Stimulated activated CD4-positive, alpha-beta T cell treated with anti-CD3 and anti-CD28 coated beads, TNF-alpha, amount 100 ng/mL, for 4 hours (primary cell): Measurements from ENCODE around the gene FCHSD2.

ENCODE experiments used
- DNase-seq, 3 experiments: peaks; one replicate each; pipeline ENCODE4 v3.0.0-alpha.2; 2020; ENCODE audit warnings: low read depth in 3 of 3

The FCHSD2 gene

DNA sequence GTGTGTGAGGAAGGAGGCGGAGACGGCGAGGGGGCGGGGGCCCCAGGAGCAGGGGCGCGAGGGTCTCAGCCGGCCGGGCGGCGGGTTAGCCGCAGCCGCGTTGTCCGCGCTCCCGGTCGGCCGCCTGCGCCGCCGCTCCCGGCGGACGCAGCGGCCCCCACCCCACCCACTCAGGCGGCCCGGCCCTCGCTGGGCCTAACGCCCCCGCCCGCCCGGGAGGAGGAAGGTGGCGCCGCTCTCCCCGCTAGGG lies at the start of gene FCHSD2:
Gene FCHSD2 (minus strand): TSS at position 191 of the 250 bp plus-strand sequence. CDS start 441 bp downstream, outside the sequence.
- no peak for DNase-seq

DNA sequence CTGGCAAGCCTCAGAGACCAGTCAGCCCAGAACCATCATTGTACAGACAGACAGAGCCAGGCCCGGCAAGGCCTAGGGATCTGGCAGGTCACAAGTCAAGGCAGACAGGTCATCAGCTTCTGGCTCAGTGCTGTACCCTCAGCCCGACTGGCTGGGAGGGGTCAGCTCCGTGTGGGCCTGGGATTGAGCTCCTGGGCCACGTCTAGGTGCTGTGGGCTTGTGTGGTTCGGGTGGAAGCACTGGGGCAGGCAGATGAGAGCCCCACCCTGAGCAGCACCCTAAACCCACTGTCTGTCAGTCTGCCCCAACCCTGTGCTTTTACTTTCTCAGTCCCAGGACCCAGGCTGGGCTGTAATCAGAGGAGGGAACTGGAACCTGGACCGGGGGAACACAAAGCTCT lies 49.0 kb upstream of the FCHSD2 start:
- no peak for DNase-seq

DNA sequence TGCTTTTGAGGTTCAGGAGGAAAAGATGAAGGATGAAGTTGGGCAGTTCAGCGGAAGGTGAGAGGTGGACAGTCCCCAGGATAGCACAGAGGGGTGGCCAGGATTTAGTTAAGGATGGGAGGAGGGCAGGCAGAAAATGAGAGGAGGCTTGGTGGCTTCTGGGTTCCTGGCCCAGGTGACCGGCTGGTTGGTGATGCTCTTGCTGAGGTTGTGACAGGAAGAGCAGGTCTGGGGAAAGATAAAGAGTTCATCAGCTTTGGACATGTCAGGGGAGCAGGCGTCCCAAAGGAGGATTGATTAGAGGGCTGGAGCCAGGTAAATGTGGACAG lies 48.4 kb upstream of the FCHSD2 start:
- DNase-seq: no peak

DNA sequence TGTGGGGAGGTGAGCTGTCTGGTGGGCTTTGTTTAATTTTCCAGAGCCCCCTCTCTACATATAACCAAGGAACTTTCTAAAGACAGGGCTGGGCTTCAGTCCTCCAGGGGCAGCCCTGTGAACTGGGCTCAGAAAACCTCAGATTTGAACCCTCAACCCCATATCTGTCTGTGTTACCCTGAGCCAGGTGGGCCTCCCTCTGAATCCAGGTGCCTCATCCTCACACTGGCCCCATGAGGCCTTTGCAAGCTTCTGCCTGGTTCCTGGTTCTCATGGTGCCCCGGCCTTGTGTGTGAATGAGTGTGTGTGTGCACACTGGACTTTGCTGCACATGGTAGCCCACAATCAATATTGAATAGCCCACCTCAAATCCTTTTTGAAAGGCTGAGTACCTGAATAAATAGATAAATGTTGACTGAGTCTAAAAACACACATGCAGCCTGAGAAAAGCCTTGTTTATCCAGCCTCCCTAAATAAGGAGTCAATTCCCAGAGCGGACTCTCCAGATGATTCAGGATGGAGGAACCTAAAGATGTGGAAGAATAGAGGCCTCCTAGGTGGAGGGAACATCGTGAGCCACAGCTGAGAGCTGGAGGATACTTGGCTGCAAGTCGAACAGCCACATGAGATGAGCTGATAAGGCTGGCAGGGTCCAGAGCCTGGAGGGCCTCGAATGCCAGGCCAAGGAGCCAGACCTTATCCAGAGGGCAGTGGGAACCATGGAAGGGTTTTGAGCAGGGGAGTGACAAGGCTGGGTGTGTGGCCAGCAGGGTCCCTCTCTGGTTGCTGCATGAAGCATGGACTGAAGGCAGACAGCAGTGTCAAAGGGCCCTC lies 47.8 kb upstream of the FCHSD2 start:
- DNase-seq: no peak

DNA sequence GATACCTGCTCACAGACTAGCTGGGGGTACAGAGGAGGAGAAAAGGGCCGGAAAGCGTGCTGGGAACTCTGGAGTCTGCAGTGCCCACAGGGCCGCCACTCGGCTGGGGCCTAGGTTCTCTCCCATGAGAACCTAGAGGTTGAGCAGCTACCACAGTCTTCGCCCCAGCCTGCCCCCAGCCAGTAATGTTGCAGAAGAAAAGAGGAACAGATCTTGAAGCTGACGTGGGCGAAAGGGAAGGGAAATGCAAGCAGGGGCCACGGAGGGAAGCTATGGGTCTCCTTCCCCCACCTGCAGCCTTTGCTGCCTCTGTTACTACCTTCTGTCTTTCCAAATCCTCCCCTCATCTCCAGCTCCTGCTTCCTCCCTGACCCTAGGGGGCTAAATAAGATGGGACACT lies 47.2 kb upstream of the FCHSD2 start:
- DNase-seq: no peak

DNA sequence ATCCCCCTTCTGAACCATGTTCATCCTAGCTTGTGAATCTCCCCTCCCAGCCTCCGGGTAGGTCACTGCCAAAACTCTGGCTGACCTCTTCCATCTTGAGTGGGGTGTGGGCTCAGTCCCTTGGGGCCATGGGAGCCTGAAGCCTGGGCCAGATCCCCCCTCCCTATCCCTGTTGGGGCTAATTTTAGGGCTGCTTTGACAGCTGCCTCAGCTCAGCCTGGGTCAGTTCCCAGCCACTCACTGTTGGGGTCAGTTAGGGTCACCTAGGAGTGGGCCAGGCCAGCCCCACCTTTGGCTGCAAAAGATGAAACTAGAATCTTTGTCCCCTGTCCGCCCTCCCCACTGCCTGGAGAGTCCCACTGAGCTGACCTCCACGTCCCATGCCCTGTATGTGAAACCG lies 46.2 kb upstream of the FCHSD2 start:
- no peak for DNase-seq

DNA sequence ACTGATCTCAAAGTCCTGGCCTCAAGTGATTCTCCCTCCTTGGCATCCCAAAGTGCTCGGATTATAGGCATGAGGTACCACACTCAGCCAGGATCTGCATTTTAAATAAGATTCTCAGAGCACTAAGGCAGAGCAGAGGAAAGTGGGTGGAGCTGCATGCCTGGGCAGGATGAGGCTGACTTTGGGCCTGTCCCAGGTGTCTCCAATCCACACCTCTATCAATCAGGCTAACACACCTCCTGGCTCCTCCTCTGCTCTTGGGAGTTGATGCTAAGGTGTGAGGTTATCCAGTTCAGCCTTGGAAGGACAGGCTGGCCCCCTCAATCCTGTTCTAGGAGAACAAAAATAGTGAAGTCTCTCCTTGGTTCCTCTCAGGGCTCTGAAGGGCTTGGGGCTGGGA lies 45.7 kb upstream of the FCHSD2 start:
- no peak for DNase-seq

DNA sequence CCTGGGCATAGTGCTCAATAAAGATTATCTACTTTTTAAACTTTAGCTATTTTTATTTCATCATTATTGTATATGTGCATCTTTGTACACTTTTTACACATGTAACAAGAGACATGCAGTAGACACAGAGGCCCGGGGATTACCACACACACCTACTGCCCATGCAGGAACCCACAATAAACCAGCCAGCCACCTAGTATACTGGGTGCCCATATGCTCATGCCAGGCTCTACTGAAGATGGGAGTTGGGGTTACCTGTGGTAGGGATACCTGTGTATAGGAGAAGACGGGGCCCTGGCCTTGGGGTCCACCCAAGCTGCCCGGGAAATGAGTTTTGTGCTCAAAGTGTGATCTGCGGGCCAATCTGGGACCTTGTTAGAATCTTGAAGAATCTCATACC lies 44.8 kb upstream of the FCHSD2 start:
- DNase-seq: no peak

DNA sequence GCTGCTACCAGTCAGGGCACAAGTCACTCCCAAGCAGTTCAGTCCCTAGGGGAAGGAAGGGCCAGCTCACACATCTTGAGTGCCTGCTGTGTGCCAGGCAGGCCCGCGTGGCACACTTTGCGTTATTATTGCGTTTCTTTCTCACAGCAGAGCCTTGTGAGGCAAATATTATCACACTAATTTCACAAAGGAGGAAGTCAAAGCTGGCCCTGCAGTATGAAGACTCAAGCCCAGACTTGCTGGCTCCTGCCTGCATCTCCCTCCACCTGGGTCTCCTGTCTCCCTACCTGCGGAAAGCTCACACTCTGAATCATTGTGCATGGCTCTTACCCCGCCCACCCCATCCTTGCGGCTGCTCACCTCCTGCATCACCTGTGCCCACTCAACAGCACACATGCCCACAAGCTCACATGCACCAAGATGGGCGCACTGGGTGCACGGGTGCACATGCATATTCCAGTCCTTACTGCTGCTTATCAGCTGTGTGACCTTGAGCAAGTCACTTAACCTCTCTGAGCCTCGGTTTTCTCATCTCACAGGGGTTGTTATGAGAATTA lies 44.3 kb upstream of the FCHSD2 start:
- no peak for DNase-seq

DNA sequence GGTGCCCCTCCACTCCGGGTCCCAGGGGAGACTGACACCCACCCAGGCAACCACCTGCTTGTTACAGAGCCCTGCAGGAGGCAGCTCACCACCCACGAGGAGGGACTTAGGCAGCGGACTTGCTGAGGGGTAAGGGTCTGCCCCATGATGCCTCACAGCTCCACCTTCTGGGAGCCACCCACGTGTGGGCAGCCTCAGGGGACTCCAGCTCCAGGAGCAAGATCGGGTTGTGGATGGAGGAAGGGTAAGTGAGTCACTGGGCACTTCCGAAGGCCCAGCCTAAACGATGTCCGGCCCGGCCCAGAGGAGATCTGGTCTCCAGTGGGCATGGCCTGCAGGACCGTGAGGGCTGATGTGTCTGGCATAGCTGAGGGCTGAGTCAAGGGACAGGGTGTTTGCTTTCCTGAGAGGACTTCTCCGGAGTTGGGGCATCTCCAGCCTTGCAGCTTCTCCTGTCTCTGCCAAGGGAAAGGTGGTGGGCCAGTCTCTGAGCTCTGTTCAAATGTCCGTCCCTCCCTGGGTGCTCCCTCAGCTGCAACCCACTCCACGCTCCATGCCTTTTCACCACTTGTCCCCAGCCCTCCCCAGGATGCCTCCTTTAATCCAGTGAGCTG lies 43.7 kb upstream of the FCHSD2 start:
- no peak for DNase-seq

DNA sequence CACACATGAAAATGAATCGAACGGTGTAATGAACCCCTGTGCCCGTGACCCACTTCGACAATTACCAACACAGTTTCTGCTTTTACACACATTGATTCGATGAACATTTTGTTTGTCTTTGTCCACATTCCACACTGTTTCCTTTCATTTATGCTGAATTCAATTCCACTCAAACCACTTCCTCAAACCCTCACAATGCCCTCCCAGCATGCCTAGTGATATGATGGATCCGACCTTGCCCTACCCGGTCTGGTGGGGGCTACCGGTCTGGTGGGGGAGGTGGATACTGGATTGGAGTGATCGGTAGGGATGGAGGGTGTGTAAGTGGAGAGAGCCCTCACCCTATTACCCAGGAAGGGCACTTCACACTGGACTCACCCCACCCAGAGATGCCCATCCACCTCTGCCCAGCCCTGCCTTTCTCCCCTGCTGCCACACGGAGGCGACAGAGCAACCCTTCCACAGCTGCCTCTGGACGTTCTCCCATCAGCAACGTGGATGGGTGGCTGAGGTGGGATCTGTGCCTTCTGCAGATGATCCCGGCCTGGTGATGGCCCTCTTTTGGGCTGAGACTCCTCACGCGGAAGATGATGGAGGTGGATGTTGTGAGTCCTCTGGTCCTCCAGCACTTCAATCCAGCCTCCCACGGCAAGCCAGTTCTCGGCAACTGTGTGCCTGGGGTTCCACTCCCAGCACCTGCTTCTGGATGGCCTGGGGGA lies 43.0 kb upstream of the FCHSD2 start:
- DNase-seq: peak in 2 of 3 experiments; percentile 4 to 9

DNA sequence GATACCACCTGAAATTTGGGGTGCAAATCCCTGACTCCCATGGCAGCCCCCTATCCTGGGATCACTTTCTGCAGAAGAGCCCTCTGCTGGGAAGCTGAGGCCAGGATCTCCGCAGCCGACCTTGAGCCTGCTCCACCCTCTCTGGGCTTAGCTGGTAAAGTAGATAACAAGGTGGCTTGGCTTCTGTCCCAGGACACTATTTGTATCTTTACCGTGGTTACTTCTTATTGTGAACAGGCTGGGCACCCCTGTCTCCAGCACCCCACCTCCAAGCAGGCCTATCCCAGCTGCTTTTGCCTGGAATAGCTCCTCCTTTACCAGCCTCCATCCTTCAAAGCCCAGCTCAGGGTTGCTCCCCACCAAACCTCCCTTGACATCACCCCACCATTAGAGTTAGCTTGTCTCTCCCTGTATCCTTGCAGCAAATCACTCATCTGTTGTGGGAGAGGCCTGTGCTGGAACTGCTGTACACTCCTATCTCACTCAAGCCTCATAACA lies 40.8 kb upstream of the FCHSD2 start:
- no peak for DNase-seq

DNA sequence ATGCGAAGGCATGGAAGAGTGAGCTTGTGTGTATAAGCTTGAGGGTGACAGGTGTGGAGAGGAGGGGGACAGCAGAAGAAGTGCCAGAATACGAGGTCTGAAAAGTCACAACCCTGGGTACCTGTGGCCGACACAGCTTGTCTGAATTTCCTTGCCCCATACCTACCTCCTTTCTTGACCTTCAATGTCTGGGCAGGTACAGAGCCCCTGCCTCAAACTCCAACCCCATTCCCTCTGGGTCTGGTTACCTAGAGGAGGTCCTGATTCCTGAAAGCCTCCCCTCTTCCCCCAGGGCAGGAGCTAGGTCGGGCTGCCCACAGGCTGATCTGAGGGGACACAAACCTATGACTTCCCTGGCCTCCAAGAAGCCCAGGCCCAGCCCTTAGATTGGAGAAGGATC lies 36.6 kb upstream of the FCHSD2 start:
- DNase-seq: no peak

DNA sequence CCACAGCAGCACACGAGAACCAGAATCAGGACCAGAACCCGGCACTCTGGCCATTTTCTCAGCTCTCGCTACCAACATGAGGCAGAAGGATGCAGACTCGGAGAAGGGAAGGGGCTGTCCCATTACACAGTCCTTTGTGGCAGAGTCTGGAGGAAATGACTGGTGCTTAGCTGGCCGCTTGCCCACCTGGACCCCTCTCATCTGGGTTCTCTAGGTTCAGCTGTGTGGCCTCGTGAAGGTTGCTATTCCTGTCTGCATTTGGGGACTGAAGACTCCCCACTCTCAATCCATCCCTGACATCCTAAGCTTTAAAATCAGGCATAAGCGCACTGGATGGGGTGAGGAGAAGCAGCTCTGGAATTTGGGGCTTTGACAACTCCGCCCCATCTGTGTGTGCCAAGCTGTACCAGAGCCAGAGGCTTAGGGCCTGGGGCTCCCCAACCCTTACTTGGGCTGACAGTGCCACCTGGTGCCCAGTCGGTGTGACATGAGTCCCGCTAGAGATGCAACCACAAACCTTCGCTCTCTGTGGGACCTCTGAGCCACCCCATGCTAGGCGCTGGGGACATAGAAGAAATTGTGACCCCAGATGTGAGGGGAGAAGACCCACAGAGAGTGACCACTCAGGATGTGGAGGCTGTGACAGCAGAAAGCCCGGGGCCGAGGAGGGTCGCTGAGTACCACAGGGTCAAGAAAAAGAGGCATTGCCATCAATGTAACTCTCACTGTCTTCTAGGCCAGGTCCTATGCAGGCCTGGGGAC lies 35.8 kb upstream of the FCHSD2 start:
- peak; percentile 53 to 68 (median 66) for DNase-seq

DNA sequence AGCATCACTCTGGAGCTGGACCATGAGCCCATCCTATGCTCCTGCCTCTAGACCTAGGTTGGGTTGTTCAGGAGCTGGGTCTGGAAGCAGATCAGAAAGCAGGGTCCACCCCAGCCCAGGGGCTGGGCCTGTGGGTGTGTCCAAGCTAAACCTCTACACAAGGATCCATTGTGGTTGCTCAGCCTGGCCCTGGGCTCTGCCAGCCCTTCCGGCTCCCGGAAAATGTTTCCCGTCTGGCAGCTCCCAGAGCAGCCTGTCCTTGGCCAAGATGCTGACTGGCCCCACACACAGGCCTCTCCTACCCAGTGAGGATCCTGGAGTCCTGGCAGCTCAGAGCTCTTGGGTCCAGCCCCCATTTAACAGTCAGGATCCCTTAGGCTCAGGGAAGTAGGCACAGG lies 35.3 kb upstream of the FCHSD2 start:
- DNase-seq: no peak

DNA sequence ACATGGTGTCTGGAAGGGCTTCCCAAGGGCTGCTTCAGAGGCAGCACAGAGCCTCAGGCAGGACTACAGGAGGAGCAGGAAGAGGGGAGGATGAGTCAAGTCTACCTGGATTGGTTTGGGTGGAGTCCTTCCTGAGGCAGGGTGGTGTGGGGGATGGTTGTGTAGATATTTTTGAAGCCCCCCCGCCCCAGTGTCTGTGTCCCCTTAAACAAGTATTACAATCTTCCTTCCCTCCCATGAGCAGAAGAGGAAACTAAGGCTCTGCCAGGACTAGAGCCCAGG lies 34.7 kb upstream of the FCHSD2 start:
- no peak for DNase-seq

DNA sequence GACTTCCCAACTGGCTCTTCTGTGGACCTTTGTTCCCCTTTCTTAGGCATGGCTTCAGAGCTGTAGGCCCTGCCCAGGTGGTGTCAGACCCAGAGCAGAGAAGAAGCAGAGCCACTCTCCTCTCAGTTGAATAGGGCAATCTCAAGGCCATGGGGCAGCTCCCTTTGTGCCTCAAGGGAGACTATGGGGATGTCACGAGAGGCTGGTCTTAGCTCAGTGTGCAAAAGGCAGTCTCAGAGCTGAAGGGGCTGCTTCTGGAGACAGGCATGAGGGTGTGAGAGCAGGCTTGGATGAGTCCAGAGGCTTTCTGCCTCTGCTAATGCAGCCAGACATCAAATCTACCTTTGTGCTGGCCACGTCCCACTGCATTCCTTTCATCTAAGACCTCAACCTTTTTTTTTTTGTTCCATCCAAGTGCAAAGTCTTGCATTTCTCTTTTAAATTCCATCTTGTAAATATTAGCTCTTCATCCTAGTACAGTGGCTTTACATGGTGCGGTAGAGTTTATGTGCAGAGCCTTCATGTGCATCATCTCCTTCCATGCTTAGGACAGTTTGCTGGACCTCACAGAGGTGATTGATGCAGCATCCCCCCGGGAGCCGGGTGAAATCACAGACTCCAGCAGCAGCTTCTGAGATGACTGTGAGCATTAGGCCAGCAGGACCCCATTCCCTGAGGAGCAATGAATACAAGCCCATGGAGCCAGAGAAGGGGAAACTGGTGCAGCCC lies 34.2 kb upstream of the FCHSD2 start:
- no peak for DNase-seq

DNA sequence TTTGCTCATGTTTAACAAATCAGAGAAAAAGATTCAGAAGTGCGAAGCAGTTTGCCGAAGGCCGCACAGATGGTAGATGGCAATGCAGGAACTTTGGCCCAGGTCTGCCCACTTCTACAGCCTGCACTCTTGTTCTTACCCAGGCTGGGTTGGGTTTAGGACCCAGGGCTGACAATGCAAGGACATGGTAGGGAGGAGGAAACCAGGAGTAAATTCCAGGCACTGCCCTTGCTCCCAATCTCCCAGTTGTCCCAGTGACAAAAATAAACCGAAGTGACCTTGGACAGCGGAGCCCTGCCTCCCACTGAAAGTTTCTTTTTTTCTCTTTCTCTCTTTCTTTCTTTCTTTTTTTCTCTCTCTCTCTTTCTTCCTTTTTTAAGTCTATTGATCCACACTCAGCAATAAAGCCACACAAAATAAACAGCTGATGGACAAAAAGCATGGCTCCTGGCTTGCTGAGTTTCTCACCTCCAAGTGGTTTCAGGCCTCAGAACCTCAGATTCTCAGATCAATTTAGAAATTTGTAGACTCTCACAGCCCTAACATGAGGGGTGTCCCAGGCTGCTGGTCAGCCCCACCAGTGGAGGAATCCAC lies 33.5 kb upstream of the FCHSD2 start:
- no peak for DNase-seq

DNA sequence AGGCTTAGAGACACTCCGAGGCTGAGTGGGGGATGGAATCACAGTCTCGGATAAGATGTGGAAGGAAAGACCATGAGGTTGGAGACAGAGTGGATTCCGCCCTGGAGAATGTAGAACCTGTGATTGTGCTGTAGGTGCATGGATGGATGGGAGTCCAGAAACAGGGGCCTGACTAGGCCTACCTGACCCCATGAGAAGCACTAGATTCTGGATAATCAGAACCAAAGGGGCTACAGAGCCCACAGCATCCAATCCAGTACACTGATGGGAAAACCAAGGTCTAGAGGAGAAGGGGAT lies 32.3 kb upstream of the FCHSD2 start:
- no peak for DNase-seq

DNA sequence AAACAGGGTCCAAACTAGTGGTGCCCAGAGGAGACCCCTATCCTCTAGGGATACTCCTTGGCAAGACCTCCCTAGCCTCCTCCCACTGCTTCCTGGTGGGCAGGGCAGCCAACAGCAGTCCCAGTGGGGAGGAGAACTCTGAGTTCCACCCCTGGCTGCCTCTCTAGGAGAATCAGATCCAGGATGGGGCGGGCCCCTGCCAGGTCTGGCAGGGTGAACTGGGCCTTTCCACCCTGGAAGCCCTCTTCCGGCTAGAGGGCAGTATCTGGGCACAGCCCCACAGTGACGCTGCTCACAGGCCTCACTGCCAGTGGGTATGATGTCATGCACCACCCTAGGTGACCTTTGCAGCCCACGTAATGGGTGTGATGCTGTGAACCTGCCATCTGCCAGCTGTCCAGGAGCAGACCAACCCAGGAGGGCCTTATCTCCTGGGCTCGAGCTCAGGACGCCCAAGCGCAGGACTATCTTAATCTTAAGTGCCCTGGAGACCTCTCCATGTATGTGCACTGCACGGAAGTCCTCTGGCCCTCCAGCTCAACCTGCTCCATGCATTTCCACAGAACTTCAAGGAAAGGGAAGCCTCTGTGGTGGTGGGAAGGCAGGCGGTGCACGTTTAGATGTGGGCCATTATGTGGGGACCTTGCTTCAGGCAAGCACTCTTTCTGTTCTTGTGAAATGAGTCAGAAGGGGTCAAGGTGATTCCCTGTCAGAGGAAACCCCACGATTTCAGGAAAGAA lies 31.8 kb upstream of the FCHSD2 start:
- no peak for DNase-seq
